Cortex of kidney (tissue), 1 donor: Measurements from ENCODE around the gene TLN1.

ENCODE experiments used
- DNase-seq: peaks from one replicate; lab custom pipeline; 2025; lab: John Stamatoyannopoulos, UW

Gene TLN1

GRCh38 chr9:35703906-35704672 is 27.9 kb downstream of the TLN1 start:
- DNase-seq = no peak

GRCh38 chr9:35702696-35703095 is 29.3 kb downstream of the TLN1 start:
- DNase-seq = no peak

- no peak for DNase-seq
Observed at GRCh38 chr9:35700942-35701341, 31.1 kb downstream of the TLN1 start.

DNA sequence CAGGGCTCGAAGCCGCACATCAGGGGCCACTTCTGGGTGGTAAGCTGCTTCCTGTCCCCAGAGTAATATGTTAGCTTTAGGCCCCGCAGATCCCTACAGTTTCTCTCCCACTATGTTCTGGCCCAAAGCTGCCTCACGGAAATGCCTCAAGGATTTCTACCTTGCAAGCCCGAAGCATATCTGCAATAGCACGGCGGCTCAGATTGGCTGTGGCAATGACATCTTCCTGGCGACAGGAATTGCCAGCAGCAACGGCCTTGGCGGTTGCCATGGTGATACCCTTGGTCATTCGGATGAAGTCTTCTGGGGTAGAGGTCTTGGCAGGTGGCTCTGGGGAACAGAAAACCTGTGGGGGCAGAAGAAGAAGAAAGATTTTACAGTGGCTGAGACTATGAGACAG is 32.0 kb downstream of the TLN1 start:
- DNase-seq = no peak

GRCh38 chr9:35698231-35698630 is 33.8 kb downstream of the TLN1 start:
- DNase-seq = no peak

DNA sequence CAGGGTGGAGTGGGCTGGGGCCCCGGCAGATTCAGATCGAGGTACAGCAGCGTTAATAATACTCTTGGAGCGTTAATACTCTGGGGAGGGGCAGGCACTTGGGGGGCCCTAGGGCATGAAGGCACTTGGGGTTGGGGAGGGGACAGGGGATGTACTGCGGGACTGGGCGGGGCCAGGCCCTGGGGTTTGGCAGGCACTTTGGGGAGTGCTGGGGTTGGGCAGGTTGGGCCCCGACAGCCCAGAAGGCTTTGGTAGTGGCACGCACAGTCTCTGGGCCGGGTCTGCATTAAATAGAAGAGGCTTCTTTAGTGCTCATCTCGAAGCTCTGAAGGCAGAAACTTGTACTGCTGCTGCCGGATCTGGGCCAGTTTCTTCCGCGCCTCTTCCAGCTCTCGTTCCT is 34.5 kb downstream of the TLN1 start:
- no peak for DNase-seq

- no peak for DNase-seq
Observed at GRCh38 chr9:35696520-35697215, 35.3 kb downstream of the TLN1 start.

GRCh38 chr9:35695943-35696401 is 36.0 kb downstream of the TLN1 start:
- no peak for DNase-seq

DNA sequence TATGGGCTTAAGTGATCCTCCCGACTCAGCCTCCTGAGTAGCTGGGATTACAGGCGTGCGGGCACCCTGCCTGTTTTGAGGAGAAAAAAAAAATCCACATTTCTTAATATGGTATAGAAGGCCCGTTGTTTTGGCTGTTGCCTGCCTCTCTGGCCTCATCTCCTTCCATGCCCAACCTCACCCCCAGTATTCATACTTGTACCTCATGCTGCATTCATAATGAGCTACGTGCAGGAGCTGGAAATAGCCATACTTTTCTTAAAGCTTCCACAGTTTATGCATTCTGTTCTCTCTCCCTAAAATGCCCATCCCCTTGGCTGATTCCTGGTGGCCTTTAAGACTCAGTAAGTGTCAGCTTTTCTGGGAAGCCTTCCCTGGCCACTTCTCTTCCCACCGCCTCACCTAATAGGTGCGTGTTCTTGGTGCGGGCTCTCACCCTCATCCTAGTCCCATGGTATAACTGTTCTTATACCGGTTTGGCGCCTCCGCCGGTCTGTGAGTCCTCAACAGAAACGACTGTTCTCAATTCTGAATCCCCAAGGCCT is 40.2 kb downstream of the TLN1 start:
- no peak for DNase-seq

GRCh38 chr9:35691334-35691650 is 40.7 kb downstream of the TLN1 start:
- DNase-seq = no peak

GRCh38 chr9:35690614-35691333 is 41.2 kb downstream of the TLN1 start:
- DNase-seq = no peak

GRCh38 chr9:35690294-35690613 is 41.7 kb downstream of the TLN1 start:
- DNase-seq = no peak

DNA sequence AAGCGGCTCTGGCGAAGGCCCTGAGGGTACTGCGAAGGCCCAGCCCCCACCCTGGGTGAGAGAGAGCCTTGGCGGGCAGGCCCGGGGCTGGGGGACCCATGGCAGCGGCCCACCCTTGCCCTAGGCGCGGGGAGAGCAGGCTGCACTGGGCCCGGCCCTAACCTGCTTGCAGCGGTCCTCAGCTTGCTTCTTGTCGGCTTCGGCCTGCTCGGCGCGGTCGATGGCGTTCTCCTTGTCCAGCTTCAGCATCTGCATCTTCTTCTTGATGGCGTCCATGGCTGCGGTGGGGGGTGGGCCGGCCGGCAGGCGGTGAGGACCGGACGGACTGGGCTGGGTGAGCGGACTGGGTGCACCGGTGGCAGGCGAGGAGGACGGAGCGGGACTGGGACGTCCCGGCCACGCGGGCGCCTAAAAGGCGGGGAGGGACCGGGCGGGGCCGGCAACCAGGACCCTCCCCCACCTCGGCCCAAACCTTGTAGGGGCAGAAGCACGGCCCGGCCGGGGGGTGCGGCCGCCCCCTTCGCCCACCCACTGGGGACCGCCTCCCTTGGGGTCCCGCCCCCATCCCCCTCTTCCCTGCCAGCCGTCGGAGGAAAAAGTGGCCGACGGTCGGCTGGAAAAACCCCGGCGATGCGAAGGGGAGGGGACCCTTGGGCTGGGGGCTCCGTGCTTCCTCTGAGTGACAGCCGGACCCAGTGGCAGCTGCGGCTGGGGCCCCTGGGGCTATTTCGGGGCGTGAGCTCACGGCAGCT is 42.3 kb downstream of the TLN1 start, which contains the start of gene TPM2:
TSS of gene TPM2 (minus strand) at position 384 of the 752 bp plus-strand sequence. CDS start at position 276, 108 bp downstream.
- no peak for DNase-seq

DNA sequence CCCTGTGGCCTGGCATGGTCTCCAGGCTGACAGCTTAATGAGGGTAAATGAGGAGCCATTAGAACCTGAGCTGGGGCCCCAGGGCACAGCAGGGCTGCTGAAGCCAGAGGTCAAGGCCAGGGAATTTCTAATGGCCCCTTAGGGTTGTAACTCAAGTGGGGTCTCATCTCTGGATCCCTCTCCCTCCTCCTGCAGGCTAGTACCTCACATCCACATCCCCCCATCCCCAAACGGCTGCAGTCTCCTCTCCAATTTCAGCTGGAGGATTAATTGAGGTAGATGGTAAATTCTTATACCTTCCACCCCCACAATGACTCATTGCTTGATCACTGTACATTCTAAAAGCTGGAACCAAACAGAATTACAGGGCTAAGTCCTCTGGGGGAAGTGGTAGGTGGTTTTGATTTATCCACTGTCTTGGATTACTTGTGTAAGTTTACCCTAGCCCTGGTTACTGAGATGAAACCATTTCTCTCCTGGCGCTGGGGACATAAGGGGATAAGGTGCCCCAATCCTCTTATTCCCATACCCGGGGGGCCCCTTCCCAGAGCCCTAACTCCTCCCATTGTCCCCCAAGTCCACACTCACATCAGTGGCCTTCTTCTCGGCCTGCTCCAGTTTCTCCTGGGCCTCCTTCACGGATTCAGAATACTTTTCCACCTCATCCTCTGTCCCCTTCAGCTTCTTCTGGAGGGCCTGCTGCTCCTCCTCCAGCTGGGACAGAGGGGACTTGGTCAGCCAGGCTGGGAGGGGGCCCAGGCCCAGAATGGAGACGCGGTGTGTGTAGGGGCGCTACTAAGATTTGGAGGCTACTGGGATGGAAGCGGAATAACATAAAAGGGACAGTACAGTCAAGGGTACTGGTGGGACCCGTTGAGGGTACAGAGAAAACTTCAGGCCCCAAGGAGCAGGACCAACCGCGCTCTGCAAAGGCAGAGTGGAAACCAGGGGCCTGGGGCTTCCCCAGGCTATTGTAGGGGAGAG is 43.1 kb downstream of the TLN1 start:
- no peak for DNase-seq

DNA sequence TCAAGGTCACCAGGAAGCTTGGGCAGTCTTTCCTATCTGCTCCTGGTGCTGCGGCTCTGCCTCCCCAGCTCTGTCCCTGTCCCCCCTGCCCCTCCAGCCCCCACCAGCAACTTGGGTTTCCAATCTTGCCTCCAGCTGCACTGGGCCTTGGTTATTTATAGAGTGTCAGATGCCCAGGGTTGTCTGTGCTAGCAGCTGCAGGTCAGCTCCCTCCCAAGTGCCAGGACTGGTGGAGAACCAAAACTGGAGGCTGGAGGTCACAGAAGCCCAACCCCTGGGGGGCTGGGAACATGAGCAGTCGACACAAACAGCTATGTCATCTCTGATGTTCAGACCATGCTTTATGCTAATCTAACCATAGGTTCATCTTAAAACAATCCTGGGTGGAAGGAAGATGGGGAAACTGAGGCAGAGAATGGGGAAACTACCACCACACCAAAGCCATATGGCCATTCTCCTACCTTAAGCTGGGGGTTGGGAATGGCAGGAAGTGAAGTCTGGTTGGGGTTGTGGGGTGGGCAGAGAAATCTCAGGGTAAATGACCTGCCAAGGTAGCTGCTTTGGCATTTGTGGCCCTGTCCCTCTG is 43.9 kb downstream of the TLN1 start:
- DNase-seq = no peak

GRCh38 chr9:35687306-35687705 is 44.7 kb downstream of the TLN1 start:
- DNase-seq = no peak

- DNase-seq = no peak
Observed at GRCh38 chr9:35686222-35687203, 45.5 kb downstream of the TLN1 start.

DNA sequence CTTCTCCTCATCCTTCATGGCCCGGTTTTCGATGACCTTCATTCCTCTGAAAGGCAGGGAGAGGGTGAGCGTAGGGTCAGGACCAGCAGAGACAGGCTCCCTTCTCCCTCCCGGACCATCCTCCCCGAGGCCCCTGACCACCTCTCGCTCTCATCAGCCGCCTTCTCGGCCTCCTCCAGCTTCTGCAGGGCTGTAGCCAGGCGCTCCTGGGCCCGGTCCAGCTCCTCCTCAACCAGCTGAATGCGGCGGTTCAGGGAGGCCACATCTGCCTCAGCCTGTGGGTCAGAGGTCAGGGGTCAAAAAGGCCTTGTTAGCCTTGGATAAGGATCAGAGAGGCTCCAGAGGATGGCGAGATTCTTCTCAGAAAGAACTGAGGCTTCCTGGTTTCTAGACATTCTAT is 46.5 kb downstream of the TLN1 start:
- DNase-seq = no peak

GRCh38 chr9:35684921-35685320 is 47.1 kb downstream of the TLN1 start:
- DNase-seq = no peak
